Gastrocnemius medialis (tissue), 4 donors: ENCODE measurements around the gene KLHL8.

Experiments
- POLR2A ChIP-seq, 2 donors: fragments of 450-650 bp; IDR thresholded peaks; one replicate each; pipeline ENCODE4 v1.6.1; 2017; ENCODE audit warnings: antibody characterized with exemption in 2 of 2, mild to moderate bottlenecking in 2 of 2, moderate library complexity in 2 of 2
- TF ChIP-seq, protein P1 (sequence below), 5 experiments: fragments of 450-650 bp in 3 of 5; fragments of 200-600 bp in 2 of 5; sonication (generic) in 2 of 5; IDR thresholded peaks in 4 of 5; conservative IDR thresholded peaks in 1 of 5; 1 replicate in 4 of 5; 2 replicates in 1 of 5; pipeline ENCODE4 v1.5.1; 2016 to 2019; ENCODE audit warnings: antibody characterized with exemption in 5 of 5, mild to moderate bottlenecking in 3 of 5, moderate library complexity in 3 of 5

DNA sequence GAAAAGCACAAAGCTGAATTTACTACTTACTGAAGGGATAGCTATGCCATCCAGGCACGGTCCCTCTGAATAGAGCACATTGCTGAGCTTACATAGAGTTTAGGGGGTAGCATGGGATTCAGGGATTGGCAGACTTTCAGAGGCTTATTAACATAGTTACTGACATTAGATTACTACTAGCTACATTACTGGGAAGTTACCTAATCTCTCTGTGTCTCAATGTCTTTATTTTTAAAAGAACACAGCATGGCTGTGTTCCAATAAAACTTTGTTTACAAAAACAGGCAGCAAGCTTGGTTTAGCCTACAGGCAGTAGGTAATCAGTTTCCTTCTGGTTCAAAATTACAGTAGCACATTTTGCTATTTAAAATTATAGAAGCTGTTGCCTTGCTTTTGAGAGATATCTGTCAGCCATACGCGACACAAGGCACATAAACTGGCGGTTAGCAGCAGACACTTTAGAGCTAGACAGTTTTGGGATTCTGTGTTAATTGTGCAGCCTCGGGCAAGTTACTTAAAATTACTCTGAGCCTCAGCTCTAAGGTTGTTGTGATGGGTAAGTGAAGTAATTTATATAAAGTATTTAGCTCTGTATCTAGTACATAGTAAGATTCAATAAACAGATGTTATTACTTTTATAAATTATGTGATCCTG lies 6.9 kb downstream of the KLHL8 start:
- TF ChIP-seq, protein P1, sequence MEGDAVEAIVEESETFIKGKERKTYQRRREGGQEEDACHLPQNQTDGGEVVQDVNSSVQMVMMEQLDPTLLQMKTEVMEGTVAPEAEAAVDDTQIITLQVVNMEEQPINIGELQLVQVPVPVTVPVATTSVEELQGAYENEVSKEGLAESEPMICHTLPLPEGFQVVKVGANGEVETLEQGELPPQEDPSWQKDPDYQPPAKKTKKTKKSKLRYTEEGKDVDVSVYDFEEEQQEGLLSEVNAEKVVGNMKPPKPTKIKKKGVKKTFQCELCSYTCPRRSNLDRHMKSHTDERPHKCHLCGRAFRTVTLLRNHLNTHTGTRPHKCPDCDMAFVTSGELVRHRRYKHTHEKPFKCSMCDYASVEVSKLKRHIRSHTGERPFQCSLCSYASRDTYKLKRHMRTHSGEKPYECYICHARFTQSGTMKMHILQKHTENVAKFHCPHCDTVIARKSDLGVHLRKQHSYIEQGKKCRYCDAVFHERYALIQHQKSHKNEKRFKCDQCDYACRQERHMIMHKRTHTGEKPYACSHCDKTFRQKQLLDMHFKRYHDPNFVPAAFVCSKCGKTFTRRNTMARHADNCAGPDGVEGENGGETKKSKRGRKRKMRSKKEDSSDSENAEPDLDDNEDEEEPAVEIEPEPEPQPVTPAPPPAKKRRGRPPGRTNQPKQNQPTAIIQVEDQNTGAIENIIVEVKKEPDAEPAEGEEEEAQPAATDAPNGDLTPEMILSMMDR (IDR thresholded peaks at IDR 0.05 in 4 of 5, conservative IDR thresholded peaks at IDR 0.05 in 1 of 5): no peak
- no peak for TF ChIP-seq POLR2A (IDR thresholded peaks at IDR 0.05)
